SK-N-SH (cell line): ENCODE measurements around the gene CENPV. TPM values are rescaled to one million over a fixed set of nuclear protein-coding genes. Genes with fewer than 3 reads are reported as not detected.

Experiments
- CTCF ChIA-PET: fragments of 300-600, 350-600 bp; formaldehyde crosslinking; extraction: SDS; loops from one replicate; lab custom pipeline; 2021; lab: Yijun Ruan, JAX
- POLR2A ChIA-PET: fragments of 350-600 bp; sonication (Branson Sonifier 250); formaldehyde crosslinking; extraction: SDS; loops from one replicate; lab custom pipeline; 2020; ENCODE audit warnings: antibody characterized with exemption, inconsistent platforms; lab: Yijun Ruan, JAX
- DNase-seq: peaks from one replicate; pipeline ENCODE4 v3.0.0; 2012
- H2AFZ ChIP-seq: fragments of 200-600 bp; sonication (generic); 2 replicates; pipeline ENCODE4 v1.8.1; 2016; ENCODE audit warnings: antibody characterized with exemption, mild to moderate bottlenecking, low read depth
- H3F3A ChIP-seq: fragments of 200-600 bp; sonication (generic); replicated peaks from 2 replicates; pipeline ENCODE3; 2016; ENCODE audit warnings: antibody characterized with exemption, mild to moderate bottlenecking; ENCODE audit not compliant: insufficient read depth
- H3K27ac ChIP-seq, 2 experiments: fragments of 200-500 bp in 1 of 2; fragments of 200-600 bp in 1 of 2; sonication (Bioruptor generic) in 1 of 2; sonication (generic), shearing (Covaris generic) in 1 of 2; 2 replicates each; pipeline versions ENCODE4 v1.5.1 to v1.6.1; 2014 to 2016; ENCODE audit warnings: low read depth in 2 of 2, inconsistent platforms in 1 of 2, low read length in 1 of 2, mild to moderate bottlenecking in 1 of 2, mixed read lengths in 1 of 2
- H3K27me3 ChIP-seq: fragments of 200-600 bp; sonication (generic), shearing (Covaris generic); 2 replicates; pipeline ENCODE4 v1.6.1; 2016; ENCODE audit warnings: mixed run types; ENCODE audit not compliant: insufficient read depth
- H3K36me3 ChIP-seq, 2 experiments: fragments of 200-500 bp in 1 of 2; fragments of 200-600 bp in 1 of 2; sonication (Bioruptor generic) in 1 of 2; sonication (generic) in 1 of 2; replicated peaks in 1 of 2; 2 replicates each; pipeline versions ENCODE3 to v1.5.1; 2014 to 2016; ENCODE audit warnings: low read length in 1 of 2, mild to moderate bottlenecking in 1 of 2; ENCODE audit not compliant: insufficient read depth in 2 of 2, control insufficient read depth in 1 of 2
- H3K4me1 ChIP-seq, 2 experiments: fragments of 200-500 bp in 1 of 2; fragments of 200-600 bp in 1 of 2; sonication (Bioruptor generic) in 1 of 2; sonication (generic), shearing (Covaris generic) in 1 of 2; 2 replicates each; pipeline versions ENCODE4 v1.5.1 to v1.6.1; 2014 to 2016; ENCODE audit warnings: low read depth in 1 of 2, low read length in 1 of 2, mixed run types in 1 of 2; ENCODE audit not compliant: insufficient read depth in 2 of 2, control insufficient read depth in 1 of 2
- H3K4me2 ChIP-seq: fragments of 200-600 bp; sonication (generic), shearing (Covaris generic); 2 replicates; pipeline ENCODE4 v1.6.1; 2017; ENCODE audit warnings: mixed run types
- H3K4me3 ChIP-seq, 2 experiments: fragments of 200-500 bp in 1 of 2; fragments of 200-600 bp in 1 of 2; sonication (Bioruptor generic) in 1 of 2; sonication (generic), shearing (Covaris generic) in 1 of 2; 2 replicates each; pipeline versions ENCODE4 v1.5.1 to v1.8.1; 2014 to 2016; ENCODE audit warnings: low read depth in 2 of 2, inconsistent platforms in 1 of 2, low read length in 1 of 2, mild to moderate bottlenecking in 1 of 2, mixed read lengths in 1 of 2, moderate library complexity in 1 of 2
- H3K79me2 ChIP-seq: fragments of 200-600 bp; sonication (generic); 2 replicates; pipeline ENCODE4 v1.8.1; 2017; ENCODE audit warnings: mild to moderate bottlenecking; ENCODE audit not compliant: insufficient read depth
- H3K9ac ChIP-seq: fragments of 200-600 bp; sonication (generic); 2 replicates; pipeline ENCODE4 v1.6.1; 2017; ENCODE audit warnings: mixed run types
- H3K9me2 ChIP-seq: fragments of 200-600 bp; sonication (generic); 2 replicates; pipeline ENCODE4 v1.6.1; 2017; ENCODE audit warnings: mixed run types
- H3K9me3 ChIP-seq: fragments of 200-600 bp; sonication (generic); 2 replicates; pipeline ENCODE4 v1.6.1; 2017; ENCODE audit warnings: mixed run types, mild to moderate bottlenecking, moderate library complexity
- H4K20me1 ChIP-seq: fragments of 200-600 bp; sonication (generic); 2 replicates; pipeline ENCODE4 v1.6.1; 2017; ENCODE audit warnings: mild to moderate bottlenecking, mixed run types; ENCODE audit not compliant: insufficient read depth
- CHD2 ChIP-seq: fragments of 150-350 bp; IDR thresholded peaks from 2 replicates; pipeline ENCODE4 v1.6.1; 2018; ENCODE audit warnings: low read length; ENCODE audit not compliant: partially characterized antibody
- ELF1 ChIP-seq: IDR thresholded peaks from 2 replicates; pipeline ENCODE4 v1.4.0; 2012
- FOSL2 ChIP-seq: IDR thresholded peaks from 2 replicates; pipeline ENCODE4 v1.4.0; 2012; ENCODE audit warnings: low read depth, mild to moderate bottlenecking, moderate library complexity, borderline replicate concordance
- FOXJ3 ChIP-seq: sonication (generic); formaldehyde crosslinking; IDR thresholded peaks from 2 replicates; pipeline ENCODE4 v1.5.1; 2020; ENCODE audit warnings: mild to moderate bottlenecking, missing genetic modification reagents
- FOXM1 ChIP-seq: IDR thresholded peaks from 2 replicates; pipeline ENCODE4 v1.4.0; 2012; ENCODE audit warnings: low read depth, mild to moderate bottlenecking
- GABPA ChIP-seq: IDR thresholded peaks from 2 replicates; pipeline ENCODE4 v1.4.0; 2012; ENCODE audit warnings: low read depth, mild to moderate bottlenecking
- MAX ChIP-seq: IDR thresholded peaks from 2 replicates; pipeline ENCODE4 v1.4.0; 2012; ENCODE audit warnings: low read depth
- MEF2A ChIP-seq: IDR thresholded peaks from 2 replicates; pipeline ENCODE4 v1.4.0; 2012; ENCODE audit warnings: low read depth, borderline replicate concordance
- NFIC ChIP-seq: IDR thresholded peaks from 2 replicates; pipeline ENCODE4 v1.4.0; 2012; ENCODE audit warnings: borderline replicate concordance
- NRF1 ChIP-seq: IDR thresholded peaks from 2 replicates; pipeline ENCODE4 v1.6.1; 2012; ENCODE audit warnings: low read depth, mild to moderate bottlenecking, low read length
- POLR2AphosphoS5 ChIP-seq: IDR thresholded peaks from 2 replicates; pipeline ENCODE4 v1.6.1; 2012; ENCODE audit warnings: low read depth, low read length
- RAD21 ChIP-seq: IDR thresholded peaks from 2 replicates; pipeline ENCODE4 v1.6.1; 2012; ENCODE audit warnings: mild to moderate bottlenecking, low read length
- RCOR1 ChIP-seq: fragments of 150-350 bp; IDR thresholded peaks from 2 replicates; pipeline ENCODE4 v1.6.1; 2017; ENCODE audit warnings: antibody characterized with exemption, low read length
- SIN3A ChIP-seq: IDR thresholded peaks from 2 replicates; pipeline ENCODE4 v1.6.1; 2012; ENCODE audit warnings: low read depth, mild to moderate bottlenecking, low read length, moderate library complexity, borderline replicate concordance
- TAF1 ChIP-seq: IDR thresholded peaks from 2 replicates; pipeline ENCODE4 v1.6.1; 2012; ENCODE audit warnings: low read depth, mild to moderate bottlenecking, low read length, moderate library complexity, borderline replicate concordance
- USF1 ChIP-seq: IDR thresholded peaks from 2 replicates; pipeline ENCODE4 v1.4.0; 2012; ENCODE audit warnings: low read depth, borderline replicate concordance
- YY1 ChIP-seq: IDR thresholded peaks from 2 replicates; pipeline ENCODE4 v1.4.0; 2012; ENCODE audit warnings: low read depth, mild to moderate bottlenecking
- polyA plus RNA-seq, 3 experiments: library from polyadenylated mRNA; depleted of rRNA; stranded (reverse); fragments of >200 nt; gene quantifications; 2 replicates each; pipeline ENCODE4 v1.2.3, GENCODE V29; 2012
- TF ChIP-seq, protein P1 (sequence below): IDR thresholded peaks from 2 replicates; pipeline ENCODE4 v1.4.0; 2012; ENCODE audit warnings: low read depth, borderline replicate concordance
- TF ChIP-seq, protein P2 (sequence below): fragments of 200-600 bp; sonication (generic); IDR thresholded peaks from 2 replicates; pipeline ENCODE4 v1.6.1; 2017; ENCODE audit warnings: antibody characterized with exemption, mild to moderate bottlenecking, moderate library complexity
- TF ChIP-seq, protein P3 (sequence below): fragments of 150-350 bp; IDR thresholded peaks from 2 replicates; pipeline ENCODE4 v1.6.1; 2016; ENCODE audit warnings: mild to moderate bottlenecking, low read depth, low read length

Gene CENPV
- polyA plus RNA-seq, 1 of the 3 experiments (the other 2 are of a cell fraction): 92.3 TPM

- Histone ChIP-seq H3K79me2 (no peaks in the 10 kb centered on the region), H3K4me2 (no peak overlapping the region), H3K4me1 (no peaks in the 10 kb centered on the region), H3K9ac (no peak overlapping the region), H3K36me3 (no peaks in the 10 kb centered on the region), H3F3A (no peaks in the 10 kb centered on the region), H3K9me2 (no peaks in the 10 kb centered on the region), H4K20me1 (no peaks in the 10 kb centered on the region), H2AFZ (no peak overlapping the region), H3K27ac (no peak overlapping the region), H3K27me3 (no peaks in the 10 kb centered on the region), H3K4me3 (no peak overlapping the region), H3K9me3 (no peaks in the 10 kb centered on the region)
- TF ChIP-seq, protein P1, sequence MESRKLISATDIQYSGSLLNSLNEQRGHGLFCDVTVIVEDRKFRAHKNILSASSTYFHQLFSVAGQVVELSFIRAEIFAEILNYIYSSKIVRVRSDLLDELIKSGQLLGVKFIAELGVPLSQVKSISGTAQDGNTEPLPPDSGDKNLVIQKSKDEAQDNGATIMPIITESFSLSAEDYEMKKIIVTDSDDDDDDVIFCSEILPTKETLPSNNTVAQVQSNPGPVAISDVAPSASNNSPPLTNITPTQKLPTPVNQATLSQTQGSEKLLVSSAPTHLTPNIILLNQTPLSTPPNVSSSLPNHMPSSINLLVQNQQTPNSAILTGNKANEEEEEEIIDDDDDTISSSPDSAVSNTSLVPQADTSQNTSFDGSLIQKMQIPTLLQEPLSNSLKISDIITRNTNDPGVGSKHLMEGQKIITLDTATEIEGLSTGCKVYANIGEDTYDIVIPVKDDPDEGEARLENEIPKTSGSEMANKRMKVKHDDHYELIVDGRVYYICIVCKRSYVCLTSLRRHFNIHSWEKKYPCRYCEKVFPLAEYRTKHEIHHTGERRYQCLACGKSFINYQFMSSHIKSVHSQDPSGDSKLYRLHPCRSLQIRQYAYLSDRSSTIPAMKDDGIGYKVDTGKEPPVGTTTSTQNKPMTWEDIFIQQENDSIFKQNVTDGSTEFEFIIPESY: no peak
- TF ChIP-seq GABPA (no peak), NRF1 (no peak), RAD21 (no peak), SIN3A (no peak), CHD2 (no peak), FOXM1 (no peak), FOXJ3 (CRISPR knock-in tag) (no peak), POLR2AphosphoS5 (no peak), MEF2A (no peak), TAF1 (no peak), RCOR1 (no peak), ELF1 (no peak), FOSL2 (no peak), YY1 (no peak), USF1 (no peak), NFIC (no peak), MAX (no peak)
- TF ChIP-seq, protein P2, sequence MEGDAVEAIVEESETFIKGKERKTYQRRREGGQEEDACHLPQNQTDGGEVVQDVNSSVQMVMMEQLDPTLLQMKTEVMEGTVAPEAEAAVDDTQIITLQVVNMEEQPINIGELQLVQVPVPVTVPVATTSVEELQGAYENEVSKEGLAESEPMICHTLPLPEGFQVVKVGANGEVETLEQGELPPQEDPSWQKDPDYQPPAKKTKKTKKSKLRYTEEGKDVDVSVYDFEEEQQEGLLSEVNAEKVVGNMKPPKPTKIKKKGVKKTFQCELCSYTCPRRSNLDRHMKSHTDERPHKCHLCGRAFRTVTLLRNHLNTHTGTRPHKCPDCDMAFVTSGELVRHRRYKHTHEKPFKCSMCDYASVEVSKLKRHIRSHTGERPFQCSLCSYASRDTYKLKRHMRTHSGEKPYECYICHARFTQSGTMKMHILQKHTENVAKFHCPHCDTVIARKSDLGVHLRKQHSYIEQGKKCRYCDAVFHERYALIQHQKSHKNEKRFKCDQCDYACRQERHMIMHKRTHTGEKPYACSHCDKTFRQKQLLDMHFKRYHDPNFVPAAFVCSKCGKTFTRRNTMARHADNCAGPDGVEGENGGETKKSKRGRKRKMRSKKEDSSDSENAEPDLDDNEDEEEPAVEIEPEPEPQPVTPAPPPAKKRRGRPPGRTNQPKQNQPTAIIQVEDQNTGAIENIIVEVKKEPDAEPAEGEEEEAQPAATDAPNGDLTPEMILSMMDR: no peak
- TF ChIP-seq, protein P3, sequence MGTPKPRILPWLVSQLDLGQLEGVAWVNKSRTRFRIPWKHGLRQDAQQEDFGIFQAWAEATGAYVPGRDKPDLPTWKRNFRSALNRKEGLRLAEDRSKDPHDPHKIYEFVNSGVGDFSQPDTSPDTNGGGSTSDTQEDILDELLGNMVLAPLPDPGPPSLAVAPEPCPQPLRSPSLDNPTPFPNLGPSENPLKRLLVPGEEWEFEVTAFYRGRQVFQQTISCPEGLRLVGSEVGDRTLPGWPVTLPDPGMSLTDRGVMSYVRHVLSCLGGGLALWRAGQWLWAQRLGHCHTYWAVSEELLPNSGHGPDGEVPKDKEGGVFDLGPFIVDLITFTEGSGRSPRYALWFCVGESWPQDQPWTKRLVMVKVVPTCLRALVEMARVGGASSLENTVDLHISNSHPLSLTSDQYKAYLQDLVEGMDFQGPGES: no peak
- no peak for DNase-seq
- CTCF ChIA-PET: interaction anchor here (1.3 kb wide), 1 partner anchor 9 kb away, joined by 6 read pairs; no protein-coding TSS in a partner anchor
- POLR2A ChIA-PET: no interaction called here
These were observed 39.1 kb downstream of the CENPV start for GRCh38 chr17:16314189-16314588.
